Caco-2 (cell line): Measurements from ENCODE around the gene NNT. TPM values are rescaled to one million over a fixed set of nuclear protein-coding genes. Genes with fewer than 3 reads are reported as not detected.
"Not testable (repeated sequence)": the region's sequence is repeated elsewhere in the genome, so short reads cannot be mapped to it uniquely, and the experiment has no call there.

ENCODE experiments used
- BruUV-seq: library from RNA; stranded (reverse); fragments of 400-500 nt; replicated peaks from 2 replicates; lab custom pipeline; 2021; lab: Mats Ljungman, UMichigan
- CTCF ChIA-PET: fragments of 300-600 bp; sonication (Branson Sonifier 250); formaldehyde crosslinking; loops from one replicate; lab custom pipeline; 2022; ENCODE audit warnings: antibody characterized with exemption; lab: Charles Lee
- POLR2A ChIA-PET: fragments of 300-600 bp; sonication (Branson Sonifier 250); formaldehyde crosslinking; loops from one replicate; lab custom pipeline; 2022; ENCODE audit warnings: antibody characterized with exemption; lab: Charles Lee
- DNase-seq, 2 experiments: peaks; one replicate each; pipeline versions ENCODE4 v3.0.0 to v3.0.0-alpha.2; 2020 to 2022
- H3K27me3 ChIP-seq: replicated peaks from 2 replicates; pipeline ENCODE4 v1.6.0; 2011; ENCODE audit warnings: low read length; ENCODE audit not compliant: control insufficient read depth, insufficient read depth
- H3K36me3 ChIP-seq: 2 replicates; pipeline ENCODE4 v1.5.1; 2011; ENCODE audit warnings: low read length; ENCODE audit not compliant: control insufficient read depth, insufficient read depth
- H3K4me1 ChIP-seq: fragments of 250-450 bp; sonication (Bioruptor Pico); 2 replicates; pipeline ENCODE4 v1.5.1; 2020; ENCODE audit warnings: mild to moderate bottlenecking
- H3K4me3 ChIP-seq: 2 replicates; pipeline ENCODE4 v1.5.1; 2011; ENCODE audit warnings: low read depth, mild to moderate bottlenecking, control low read depth, low read length
- H3K9me3 ChIP-seq: fragments of 250-450 bp; sonication (Bioruptor Pico); 2 replicates; pipeline ENCODE4 v1.5.1; 2020; ENCODE audit warnings: mild to moderate bottlenecking, moderate library complexity
- H3K27ac Mint-ChIP-seq: one replicate; pipeline ENCODE4 v1.8.0; 2022; ENCODE audit warnings: mixed read lengths; ENCODE audit not compliant: unreplicated experiment
- H3K27me3 Mint-ChIP-seq: one replicate; pipeline ENCODE4 v1.8.0; 2022; ENCODE audit warnings: mixed read lengths; ENCODE audit not compliant: insufficient read depth, unreplicated experiment
- H3K36me3 Mint-ChIP-seq: one replicate; pipeline ENCODE4 v1.8.0; 2022; ENCODE audit warnings: mild to moderate bottlenecking, mixed read lengths; ENCODE audit not compliant: insufficient read depth, unreplicated experiment
- H3K4me1 Mint-ChIP-seq: one replicate; pipeline ENCODE4 v1.8.0; 2022; ENCODE audit warnings: low read depth, mixed read lengths; ENCODE audit not compliant: unreplicated experiment
- H3K4me3 Mint-ChIP-seq: one replicate; pipeline ENCODE4 v1.8.0; 2022; ENCODE audit warnings: mild to moderate bottlenecking, moderate library complexity, mixed read lengths; ENCODE audit not compliant: unreplicated experiment
- H3K9me3 Mint-ChIP-seq: one replicate; pipeline ENCODE4 v1.8.0; 2022; ENCODE audit warnings: mixed read lengths; ENCODE audit not compliant: unreplicated experiment
- intact Hi-C: fragments of 100-400 bp; cut with micrococcal nuclease; formaldehyde crosslinking; loops from one replicate; pipeline ENCODE4 v1.10.0; 2022; ENCODE audit not compliant: unreplicated experiment
- total RNA-seq: library from RNA; stranded (reverse); gene quantifications from 2 replicates; pipeline ENCODE4 v1.2.3, GENCODE V29; 2022
- TF ChIP-seq, protein P1 (sequence below), 2 experiments: fragments of 200-600 bp in 1 of 2; IDR thresholded peaks; 1 replicate in 1 of 2; 2 replicates in 1 of 2; pipeline versions ENCODE4 v1.5.1 to v1.8.0; 2011 to 2022; ENCODE audit warnings: antibody characterized with exemption in 1 of 2, control low read depth in 1 of 2, inconsistent platforms in 1 of 2, low read depth in 1 of 2, low read length in 1 of 2, mild to moderate bottlenecking in 1 of 2, moderate library complexity in 1 of 2; ENCODE audit not compliant: insufficient read depth in 1 of 2, severe bottlenecking in 1 of 2, unreplicated experiment in 1 of 2

NNT gene
- total RNA-seq, 1 experiment from 2014 or later, result 44.8 TPM

- Mint-ChIP-seq H3K27me3 (no peaks in the 10 kb centered on the region), H3K9me3 (no peaks in the 10 kb centered on the region), H3K27ac (no peak overlapping the region), H3K4me1 (no peaks in the 10 kb centered on the region), H3K4me3 (no peak overlapping the region), H3K36me3 (no peaks in the 10 kb centered on the region)
- POLR2A ChIA-PET, result no interaction called here
- Histone ChIP-seq H3K9me3 (no peaks in the 10 kb centered on the region), H3K27me3 (no peaks in the 10 kb centered on the region), H3K4me1 (no peaks in the 10 kb centered on the region), H3K4me3 (no peak overlapping the region), H3K36me3 (no peaks in the 10 kb centered on the region)
- no TSS peak for BruUV-seq
- DNase-seq, result peak in 1 of 2 experiments; percentile 39
- TF ChIP-seq, protein P1, sequence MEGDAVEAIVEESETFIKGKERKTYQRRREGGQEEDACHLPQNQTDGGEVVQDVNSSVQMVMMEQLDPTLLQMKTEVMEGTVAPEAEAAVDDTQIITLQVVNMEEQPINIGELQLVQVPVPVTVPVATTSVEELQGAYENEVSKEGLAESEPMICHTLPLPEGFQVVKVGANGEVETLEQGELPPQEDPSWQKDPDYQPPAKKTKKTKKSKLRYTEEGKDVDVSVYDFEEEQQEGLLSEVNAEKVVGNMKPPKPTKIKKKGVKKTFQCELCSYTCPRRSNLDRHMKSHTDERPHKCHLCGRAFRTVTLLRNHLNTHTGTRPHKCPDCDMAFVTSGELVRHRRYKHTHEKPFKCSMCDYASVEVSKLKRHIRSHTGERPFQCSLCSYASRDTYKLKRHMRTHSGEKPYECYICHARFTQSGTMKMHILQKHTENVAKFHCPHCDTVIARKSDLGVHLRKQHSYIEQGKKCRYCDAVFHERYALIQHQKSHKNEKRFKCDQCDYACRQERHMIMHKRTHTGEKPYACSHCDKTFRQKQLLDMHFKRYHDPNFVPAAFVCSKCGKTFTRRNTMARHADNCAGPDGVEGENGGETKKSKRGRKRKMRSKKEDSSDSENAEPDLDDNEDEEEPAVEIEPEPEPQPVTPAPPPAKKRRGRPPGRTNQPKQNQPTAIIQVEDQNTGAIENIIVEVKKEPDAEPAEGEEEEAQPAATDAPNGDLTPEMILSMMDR (IDR thresholded peaks at IDR 0.05; ENCODE audit: insufficient read depth in 1 of 2, low read depth in 1 of 2, low read length in 1 of 2, severe bottlenecking in 1 of 2, unreplicated experiment in 1 of 2), result peak; percentile 32 to 52
- CTCF ChIA-PET, result no interaction called here
- intact Hi-C loops, result no loop called here
These were observed 58.1 kb downstream of the NNT start for GRCh38 chr5:43661102-43661501.

GRCh38 chr5:43663916-43664315 is 60.9 kb downstream of the NNT start:
- ChIA-PET CTCF (no interaction called here), POLR2A (no interaction called here)
- no peaks in the 10 kb centered on the region for H3K36me3 ChIP-seq
- no peaks in the 10 kb centered on the region for H3K4me1 Mint-ChIP-seq
- DNase-seq, result no peak
- H3K4me3 ChIP-seq, result no peak overlapping the region
- H3K4me1 ChIP-seq, result no peaks in the 10 kb centered on the region
- no peak overlapping the region for H3K27ac Mint-ChIP-seq
- no peak overlapping the region for H3K4me3 Mint-ChIP-seq
- no peaks in the 10 kb centered on the region for H3K36me3 Mint-ChIP-seq
- H3K27me3 ChIP-seq, result no peaks in the 10 kb centered on the region
- H3K9me3 ChIP-seq, result no peaks in the 10 kb centered on the region; the same call in 1 of the 2 replicates
- intact Hi-C loops, result no loop called here
- no peaks in the 10 kb centered on the region for H3K27me3 Mint-ChIP-seq
- BruUV-seq, result no TSS peak
- TF ChIP-seq, protein P1 (IDR thresholded peaks at IDR 0.05; ENCODE audit: insufficient read depth in 1 of 2, low read depth in 1 of 2, low read length in 1 of 2, severe bottlenecking in 1 of 2, unreplicated experiment in 1 of 2), result no peak
- no peaks in the 10 kb centered on the region for H3K9me3 Mint-ChIP-seq

DNA sequence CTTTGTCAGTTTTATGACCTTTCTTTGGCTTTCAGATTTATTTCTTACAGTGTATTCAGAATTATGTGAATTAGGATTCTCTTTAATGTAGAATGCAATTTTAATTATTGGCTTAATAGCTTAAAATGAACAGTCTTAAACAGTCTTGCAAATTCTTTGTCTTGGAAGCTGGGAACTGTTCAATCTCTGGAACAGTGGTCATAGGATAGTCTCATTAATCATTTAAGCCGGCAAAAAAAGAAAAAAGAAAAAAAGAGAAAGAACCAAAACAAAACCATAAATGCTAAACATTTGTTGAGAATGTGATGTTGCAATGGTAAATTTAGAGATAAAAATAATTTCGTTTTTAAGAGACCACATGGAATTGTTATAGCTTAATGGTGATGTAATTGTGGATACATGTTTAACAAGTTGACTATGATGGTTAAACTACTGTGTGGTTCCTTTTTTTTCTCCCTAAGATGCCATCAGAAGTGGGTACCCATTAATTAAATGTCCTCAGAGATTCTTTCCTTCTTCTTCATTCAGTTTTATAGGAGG is 61.6 kb downstream of the NNT start:
- H3K36me3 Mint-ChIP-seq, result no peaks in the 10 kb centered on the region
- no peak for DNase-seq
- no peaks in the 10 kb centered on the region for H3K27me3 Mint-ChIP-seq
- ChIA-PET CTCF (no interaction called here), POLR2A (no interaction called here)
- intact Hi-C loops, result no loop called here
- no peaks in the 10 kb centered on the region for H3K9me3 Mint-ChIP-seq
- BruUV-seq, result no TSS peak
- no peaks in the 10 kb centered on the region for H3K4me1 Mint-ChIP-seq
- TF ChIP-seq, protein P1 (IDR thresholded peaks at IDR 0.05; ENCODE audit: insufficient read depth in 1 of 2, low read depth in 1 of 2, low read length in 1 of 2, severe bottlenecking in 1 of 2, unreplicated experiment in 1 of 2), result no peak
- Histone ChIP-seq H3K27me3 (no peaks in the 10 kb centered on the region), H3K36me3 (no peaks in the 10 kb centered on the region), H3K4me1 (no peaks in the 10 kb centered on the region), H3K9me3 (no peaks in the 10 kb centered on the region; the same call in 1 of the 2 replicates), H3K4me3 (no peak overlapping the region)
- no peak overlapping the region for H3K4me3 Mint-ChIP-seq
- no peak overlapping the region for H3K27ac Mint-ChIP-seq

DNA sequence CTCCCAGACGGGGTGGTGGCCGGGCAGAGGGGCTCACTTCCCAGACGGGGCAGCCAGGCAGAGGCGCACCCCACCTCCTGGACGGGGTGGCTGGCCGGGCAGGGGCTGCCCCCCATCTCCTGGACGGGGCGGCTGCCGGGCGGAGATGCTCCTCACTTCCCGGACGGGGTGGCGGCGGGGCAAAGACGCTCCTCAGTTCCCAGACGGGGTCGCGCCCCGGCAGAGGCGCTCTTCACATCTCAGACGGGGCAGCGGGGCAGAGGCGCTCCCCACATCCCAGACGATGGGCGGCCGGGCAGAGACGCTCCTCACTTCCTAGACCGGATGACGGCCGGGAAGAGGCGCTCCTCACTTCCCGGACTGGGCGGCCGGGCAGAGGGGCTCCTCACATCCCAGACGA is 62.8 kb downstream of the NNT start:
- H3K27me3 Mint-ChIP-seq, result not testable (repeated sequence)

DNA sequence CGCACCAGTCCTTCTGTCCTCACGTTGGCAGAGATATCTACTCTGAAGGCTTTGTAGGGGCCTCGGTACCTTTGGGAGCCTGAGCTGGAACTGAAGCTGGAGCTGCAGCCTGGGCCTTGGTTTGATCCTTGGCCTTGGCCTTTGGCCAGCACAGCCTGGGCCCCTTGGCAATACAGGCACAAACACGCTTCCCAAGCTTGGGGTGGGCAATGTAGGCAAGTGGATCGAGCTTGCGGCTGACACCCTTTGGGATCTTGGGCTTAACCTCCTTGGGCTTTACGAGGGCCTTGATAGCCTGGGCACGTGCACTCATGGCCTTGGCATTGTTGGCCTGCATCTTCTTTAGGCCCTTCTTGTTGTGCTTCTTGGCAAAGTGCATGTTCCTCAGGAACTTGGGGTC is 63.7 kb downstream of the NNT start:
- BruUV-seq, H3K4me1 Mint-ChIP-seq, H3K4me3 Mint-ChIP-seq: not testable (repeated sequence)

More for the DNA sequence above, 62.8 kb downstream of the NNT start:
- H3K27ac Mint-ChIP-seq, H3K9me3 Mint-ChIP-seq, H3K9me3 ChIP-seq, H3K27me3 ChIP-seq, H3K4me1 Mint-ChIP-seq, H3K4me3 Mint-ChIP-seq, H3K4me1 ChIP-seq, POLR2A ChIA-PET, H3K36me3 Mint-ChIP-seq, BruUV-seq, H3K36me3 ChIP-seq, H3K4me3 ChIP-seq, DNase-seq, CTCF ChIA-PET, intact Hi-C loops: not testable (repeated sequence)

More for the DNA sequence above, 63.7 kb downstream of the NNT start:
- DNase-seq, POLR2A ChIA-PET, H3K36me3 Mint-ChIP-seq, H3K9me3 ChIP-seq, CTCF ChIA-PET, H3K4me3 ChIP-seq, intact Hi-C loops, H3K27ac Mint-ChIP-seq, H3K27me3 ChIP-seq, H3K4me1 ChIP-seq, H3K27me3 Mint-ChIP-seq, H3K36me3 ChIP-seq, H3K9me3 Mint-ChIP-seq: not testable (repeated sequence)
